22Rv1 (cell line): Measurements from ENCODE around the gene JPH3.

ENCODE experiments used
- H3K27ac ChIP-seq: fragments of 450-650 bp; 2 replicates; pipeline ENCODE4 v1.5.1; 2017
- ZFX ChIP-seq: fragments of 450-650 bp; IDR thresholded peaks from 2 replicates; pipeline ENCODE4 v1.6.1; 2017; ENCODE audit warnings: antibody characterized with exemption, borderline replicate concordance
- TF ChIP-seq, protein P1 (sequence below): fragments of 450-650 bp; IDR thresholded peaks from 2 replicates; pipeline ENCODE4 v1.5.1; 2017; ENCODE audit warnings: mild to moderate bottlenecking

Gene JPH3

GRCh38 chr16:87742781-87743490 is 140.6 kb downstream of the JPH3 start:
- TF ChIP-seq ZFX: no peak
- TF ChIP-seq, protein P1, sequence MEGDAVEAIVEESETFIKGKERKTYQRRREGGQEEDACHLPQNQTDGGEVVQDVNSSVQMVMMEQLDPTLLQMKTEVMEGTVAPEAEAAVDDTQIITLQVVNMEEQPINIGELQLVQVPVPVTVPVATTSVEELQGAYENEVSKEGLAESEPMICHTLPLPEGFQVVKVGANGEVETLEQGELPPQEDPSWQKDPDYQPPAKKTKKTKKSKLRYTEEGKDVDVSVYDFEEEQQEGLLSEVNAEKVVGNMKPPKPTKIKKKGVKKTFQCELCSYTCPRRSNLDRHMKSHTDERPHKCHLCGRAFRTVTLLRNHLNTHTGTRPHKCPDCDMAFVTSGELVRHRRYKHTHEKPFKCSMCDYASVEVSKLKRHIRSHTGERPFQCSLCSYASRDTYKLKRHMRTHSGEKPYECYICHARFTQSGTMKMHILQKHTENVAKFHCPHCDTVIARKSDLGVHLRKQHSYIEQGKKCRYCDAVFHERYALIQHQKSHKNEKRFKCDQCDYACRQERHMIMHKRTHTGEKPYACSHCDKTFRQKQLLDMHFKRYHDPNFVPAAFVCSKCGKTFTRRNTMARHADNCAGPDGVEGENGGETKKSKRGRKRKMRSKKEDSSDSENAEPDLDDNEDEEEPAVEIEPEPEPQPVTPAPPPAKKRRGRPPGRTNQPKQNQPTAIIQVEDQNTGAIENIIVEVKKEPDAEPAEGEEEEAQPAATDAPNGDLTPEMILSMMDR: no peak
- H3K27ac ChIP-seq: no peak overlapping the region

GRCh38 chr16:87744750-87745514 is 142.6 kb downstream of the JPH3 start:
- peak overlapping the region; percentile 44 for H3K27ac ChIP-seq
- TF ChIP-seq, protein P1: no peak
- no peak for TF ChIP-seq ZFX

GRCh38 chr16:87746178-87746577 is 143.9 kb downstream of the JPH3 start:
- TF ChIP-seq, protein P1: no peak
- TF ChIP-seq ZFX: no peak

More at GRCh38 chr16:87746178-87746577, 143.9 kb downstream of the JPH3 start:
- H3K27ac ChIP-seq: peak overlapping the region; percentile 44
